Tibial artery (tissue), 4 donors: ENCODE data around the gene CPHXL2.

Experiments used
- DNase-seq, 2 donors: peaks; one replicate each; pipeline ENCODE4 v3.0.0-alpha.2; 2019
- H3K27ac ChIP-seq, 2 donors: fragments of 200-600 bp; sonication (generic) in 1 of 2; 1 replicate in 1 of 2; 2 replicates in 1 of 2; pipeline ENCODE4 v1.5.1; 2018 to 2019; ENCODE audit warnings: mild to moderate bottlenecking in 1 of 2
- H3K27me3 ChIP-seq, 2 donors: fragments of 200-600 bp; sonication (generic) in 1 of 2; one replicate each; pipeline versions ENCODE4 v1.5.1 to v1.6.0; 2016 to 2019
- H3K36me3 ChIP-seq, 3 donors: fragments of 200-600 bp; sonication (generic) in 2 of 3; one replicate each; pipeline ENCODE4 v1.5.1; 2016 to 2019; ENCODE audit warnings: mild to moderate bottlenecking in 2 of 3
- H3K4me1 ChIP-seq, 4 donors: fragments of 200-600 bp; sonication (generic) in 2 of 4; 1 replicate in 3 of 4; 2 replicates in 1 of 4; pipeline ENCODE4 v1.5.1; 2016 to 2019
- H3K4me3 ChIP-seq, 2 donors: fragments of 200-600 bp; sonication (generic) in 1 of 2; 1 replicate in 1 of 2; 2 replicates in 1 of 2; pipeline ENCODE4 v1.5.1; 2018 to 2019; ENCODE audit warnings: mild to moderate bottlenecking in 2 of 2
- H3K9me3 ChIP-seq, 3 donors: fragments of 200-600 bp; sonication (generic) in 1 of 3; one replicate each; pipeline ENCODE4 v1.5.1; 2016 to 2019
- CTCF ChIP-seq, 2 experiments: fragments of 200-600 bp in 1 of 2; fragments of 450-650 bp in 1 of 2; IDR thresholded peaks; one replicate each; pipeline ENCODE4 v1.5.1; 2017 to 2019; ENCODE audit warnings: antibody characterized with exemption in 2 of 2, mild to moderate bottlenecking in 1 of 2, moderate library complexity in 1 of 2
- intact Hi-C: fragments of 100-400 bp; cut with DNase I; formaldehyde crosslinking; loops from one replicate; pipeline ENCODE4 v1.15.0; 2023; ENCODE audit warnings: low total_unique reads

CPHXL2 gene

GRCh38 chr16:75626806-75627205 is 50.0 kb downstream of the CPHXL2 start:
- intact Hi-C loops = loop anchor here (10.0 kb wide), 1 partner anchor 138 kb away; no protein-coding TSS in a partner anchor

GRCh38 chr16:75624921-75625334 is 51.9 kb downstream of the CPHXL2 start:
- no peak overlapping the region for H3K27ac ChIP-seq
- no peak for TF ChIP-seq CTCF (IDR thresholded peaks at IDR 0.05)
- no peaks in the 10 kb centered on the region for H3K27me3 ChIP-seq
- intact Hi-C loops = loop anchor here (5.0 to 10.0 kb wide), 2 partner anchors 140 to 153 kb away; no protein-coding TSS in a partner anchor
- DNase-seq = no peak
- peaks cover 0 to 22% (median 18%) of the 10 kb centered on the region in 4 donors for H3K4me1 ChIP-seq
- H3K36me3 ChIP-seq = peaks cover 40 to 52% (median 41%) of the 10 kb centered on the region in 3 donors
- no peak overlapping the region for H3K4me3 ChIP-seq
- no peaks in the 10 kb centered on the region for H3K9me3 ChIP-seq

More at GRCh38 chr16:75626806-75627205, 50.0 kb downstream of the CPHXL2 start:
- DNase-seq = no peak
- H3K27me3 ChIP-seq = no peaks in the 10 kb centered on the region
- H3K36me3 ChIP-seq = peaks cover 53 to 65% (median 60%) of the 10 kb centered on the region in 3 donors
- H3K9me3 ChIP-seq = no peaks in the 10 kb centered on the region
- H3K4me3 ChIP-seq = no peak overlapping the region
- no peak for TF ChIP-seq CTCF (IDR thresholded peaks at IDR 0.05)
- H3K4me1 ChIP-seq = peaks cover 0 to 13% (median 9%) of the 10 kb centered on the region in 4 donors
- H3K27ac ChIP-seq = no peak overlapping the region

- H3K27me3 ChIP-seq = no peaks in the 10 kb centered on the region
- no peaks in the 10 kb centered on the region for H3K9me3 ChIP-seq
- no peak for TF ChIP-seq CTCF (IDR thresholded peaks at IDR 0.05)
- peak within 1 kb of the TSS; percentile 86 to 89 for H3K27ac ChIP-seq
- peaks cover 0 to 22% (median 18%) of the 10 kb centered on the region in 4 donors for H3K4me1 ChIP-seq
- peak within 1 kb of the TSS; percentile 62 to 80 for H3K4me3 ChIP-seq
- peaks cover 22 to 52% (median 36%) of the 10 kb centered on the region in 3 donors for H3K36me3 ChIP-seq
- peak; percentile 98 to 99 for DNase-seq
- intact Hi-C loops = loop anchor here (2.0 to 10.0 kb wide), 3 partner anchors 56 to 151 kb away; partner anchors contain the start of gene GABARAPL2
These were observed 53.8 kb downstream of the CPHXL2 start, which contains the start of gene ADAT1 for GRCh38 chr16:75622761-75623605. ADAT1 (minus strand) TSS chr16:75623281; CDS start chr16:75620799, 2,482 bp downstream.

GRCh38 chr16:75621170-75621477 is 55.7 kb downstream of the CPHXL2 start:
- Histone ChIP-seq H3K27ac (no peak overlapping the region), H3K36me3 (peaks cover 22 to 52% (median 36%) of the 10 kb centered on the region in 3 donors)

More at GRCh38 chr16:75621170-75621477, 55.7 kb downstream of the CPHXL2 start:
- no peak overlapping the region for H3K4me3 ChIP-seq
- H3K9me3 ChIP-seq = no peaks in the 10 kb centered on the region
- no peak for DNase-seq
- H3K4me1 ChIP-seq = peaks cover 0 to 22% (median 18%) of the 10 kb centered on the region in 4 donors
- peak; percentile 37 to 42 for TF ChIP-seq CTCF (IDR thresholded peaks at IDR 0.05)
- H3K27me3 ChIP-seq = no peaks in the 10 kb centered on the region
- intact Hi-C loops = loop anchor here (5.0 to 10.0 kb wide), 2 partner anchors 144 to 149 kb away; no protein-coding TSS in a partner anchor
